ENCODE results near the gene OR10A3. TPM values are rescaled to one million over a fixed set of nuclear protein-coding genes. Genes with fewer than 3 reads are reported as not detected.
"Not testable (repeated sequence)": the region's sequence is repeated elsewhere in the genome, so short reads cannot be mapped to it uniquely, and the experiment has no call there.

Gene OR10A3, protein sequence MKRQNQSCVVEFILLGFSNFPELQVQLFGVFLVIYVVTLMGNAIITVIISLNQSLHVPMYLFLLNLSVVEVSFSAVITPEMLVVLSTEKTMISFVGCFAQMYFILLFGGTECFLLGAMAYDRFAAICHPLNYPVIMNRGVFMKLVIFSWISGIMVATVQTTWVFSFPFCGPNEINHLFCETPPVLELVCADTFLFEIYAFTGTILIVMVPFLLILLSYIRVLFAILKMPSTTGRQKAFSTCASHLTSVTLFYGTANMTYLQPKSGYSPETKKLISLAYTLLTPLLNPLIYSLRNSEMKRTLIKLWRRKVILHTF
- total RNA-seq: not detected
- long read RNA-seq: 0 reads

DNA sequence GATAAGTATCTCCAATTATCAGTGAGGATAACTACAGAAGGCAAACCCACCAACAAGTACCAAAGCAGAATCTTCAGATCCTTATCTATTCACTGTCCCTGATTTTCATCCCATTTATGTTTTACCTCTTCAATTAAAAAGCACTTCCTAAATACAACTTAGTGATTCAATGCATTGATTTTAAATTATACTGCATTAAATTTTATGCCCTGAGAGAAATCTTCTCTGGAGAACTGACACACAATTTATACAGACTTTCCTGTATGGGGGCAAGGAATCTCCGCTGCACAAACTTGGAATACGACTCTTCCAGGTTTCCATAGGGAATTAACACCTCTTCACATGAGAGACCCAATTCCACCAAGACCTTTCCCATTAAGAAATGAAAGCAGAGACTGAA lies at the start of gene OR10A3:
Gene OR10A3 (minus strand): TSS at position 101 of the 400 bp plus-strand sequence. CDS start 2,188 bp downstream, outside the sequence.
- no peak for DNase-seq (ENCODE audit: low spot score)
- intact Hi-C loops (cut with DNase I): no loop called here

- intact Hi-C loops (cut with DNase I): loop anchor here (2.0 to 5.0 kb wide), 2 partner anchors 95 to 890 kb away; no protein-coding TSS in a partner anchor
- DNase-seq (ENCODE audit: low spot score): not testable (repeated sequence)
Observed at GRCh38 chr11:7987560-7987883, 46.0 kb upstream of the OR10A3 start.

DNA sequence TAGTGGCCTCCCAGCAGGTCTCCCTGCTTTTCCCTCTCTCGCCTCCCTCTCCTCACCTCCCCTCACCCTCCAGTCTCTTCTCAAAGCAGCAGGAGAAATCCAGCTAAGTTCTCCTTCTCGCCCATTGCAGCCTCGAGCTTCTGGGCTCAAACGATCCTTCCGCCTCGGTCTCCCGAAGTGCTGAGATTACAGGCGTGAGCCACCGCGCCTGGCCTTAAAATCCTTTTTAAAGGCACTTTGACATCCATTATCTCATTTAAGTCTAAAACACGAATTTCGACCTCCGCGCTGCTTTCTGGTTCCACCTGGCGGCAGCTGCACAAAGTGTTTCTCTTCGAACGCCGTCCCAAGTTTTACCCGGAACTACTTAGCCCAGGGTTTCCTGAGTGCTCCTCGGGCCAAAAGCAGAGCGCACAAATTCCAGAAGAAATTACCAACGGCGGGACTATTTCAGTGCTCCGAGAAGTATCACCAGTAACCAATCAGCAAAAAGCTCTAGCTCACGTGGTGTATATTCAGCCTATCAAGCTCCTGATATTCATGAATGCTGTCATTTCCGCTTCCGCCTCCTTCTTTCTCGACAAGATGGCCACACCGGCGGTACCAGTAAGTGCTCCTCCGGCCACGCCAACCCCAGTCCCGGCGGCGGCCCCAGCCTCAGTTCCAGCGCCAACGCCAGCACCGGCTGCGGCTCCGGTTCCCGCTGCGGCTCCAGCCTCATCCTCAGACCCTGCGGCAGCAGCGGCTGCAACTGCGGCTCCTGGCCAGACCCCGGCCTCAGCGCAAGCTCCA lies 45.5 kb upstream of the OR10A3 start, which contains the start of gene EIF3F:
Gene EIF3F (plus strand): TSS at position 570 of the 792 bp plus-strand sequence. CDS start 16 bp downstream, at position 586.
- DNase-seq (ENCODE audit: low spot score): peak; percentile 92
- intact Hi-C loops (cut with DNase I): loop anchor here (2.0 to 5.0 kb wide), 2 partner anchors 94 to 890 kb away; no protein-coding TSS in a partner anchor

- intact Hi-C loops (cut with DNase I): no loop called here
- no peak for DNase-seq (ENCODE audit: low spot score)
Observed at GRCh38 chr11:7983832-7984590, 42.5 kb upstream of the OR10A3 start.

DNA sequence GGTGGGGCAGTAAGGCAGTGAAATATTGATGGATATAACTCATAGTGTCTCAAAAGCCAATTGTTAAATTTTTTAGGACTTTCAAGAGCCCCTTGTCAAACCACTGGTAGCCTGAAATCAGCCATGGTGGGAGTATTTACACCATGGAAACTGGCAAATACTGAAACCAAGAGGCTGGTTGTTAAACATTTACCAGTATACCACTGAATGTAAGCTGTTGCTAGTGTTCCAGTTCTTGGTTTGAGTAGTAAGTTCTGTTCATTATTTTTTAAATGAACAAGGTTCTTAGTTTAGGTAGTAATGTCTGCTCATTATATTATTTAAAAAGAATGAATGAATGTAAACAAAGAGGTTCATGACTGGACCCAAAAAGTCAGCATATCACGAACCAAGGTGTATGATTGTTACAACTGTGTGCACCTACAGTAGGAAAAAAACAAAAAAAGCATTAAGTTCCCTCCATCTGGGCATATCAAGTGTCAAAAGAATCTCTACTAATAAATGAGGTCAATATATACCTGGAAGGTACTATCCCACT lies 41.1 kb upstream of the OR10A3 start:
- DNase-seq (ENCODE audit: low spot score): no peak
- intact Hi-C loops (cut with DNase I): no loop called here

- intact Hi-C loops (cut with DNase I): no loop called here
- DNase-seq (ENCODE audit: low spot score): no peak
Observed at GRCh38 chr11:7981619-7982157, 40.2 kb upstream of the OR10A3 start.

GRCh38 chr11:7977232-7977917 lies 35.9 kb upstream of the OR10A3 start:
- intact Hi-C loops (cut with DNase I): no loop called here
- no peak for DNase-seq (ENCODE audit: low spot score)

GRCh38 chr11:7974668-7975067 lies 33.2 kb upstream of the OR10A3 start:
- intact Hi-C loops (cut with DNase I): no loop called here
- no peak for DNase-seq (ENCODE audit: low spot score)

DNA sequence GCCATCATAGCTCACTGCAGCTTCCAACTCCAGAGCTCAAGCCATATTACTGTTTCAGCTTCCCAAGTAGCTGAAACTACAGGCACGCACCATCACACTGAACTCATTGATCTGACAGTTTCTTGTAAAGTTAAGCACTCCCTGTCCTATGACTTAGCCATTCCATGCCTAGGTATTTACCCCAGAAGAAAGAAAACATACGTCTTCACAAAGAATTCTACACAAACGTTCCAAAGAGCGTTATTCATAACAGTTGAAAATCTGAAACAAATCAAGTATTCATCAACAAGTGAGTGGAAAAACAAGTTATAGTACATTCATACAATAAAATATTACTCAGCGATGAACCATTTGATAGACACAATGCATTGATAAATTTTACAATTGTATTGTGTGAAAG lies 31.5 kb upstream of the OR10A3 start:
- intact Hi-C loops (cut with DNase I): no loop called here
- no peak for DNase-seq (ENCODE audit: low spot score)

- intact Hi-C loops (cut with DNase I): no loop called here
- DNase-seq (ENCODE audit: low spot score): no peak
Observed at GRCh38 chr11:7971846-7972245, 30.3 kb upstream of the OR10A3 start.

- intact Hi-C loops (cut with DNase I): no loop called here
- no peak for DNase-seq (ENCODE audit: low spot score)
Observed at GRCh38 chr11:7969756-7970646, 28.5 kb upstream of the OR10A3 start.

DNA sequence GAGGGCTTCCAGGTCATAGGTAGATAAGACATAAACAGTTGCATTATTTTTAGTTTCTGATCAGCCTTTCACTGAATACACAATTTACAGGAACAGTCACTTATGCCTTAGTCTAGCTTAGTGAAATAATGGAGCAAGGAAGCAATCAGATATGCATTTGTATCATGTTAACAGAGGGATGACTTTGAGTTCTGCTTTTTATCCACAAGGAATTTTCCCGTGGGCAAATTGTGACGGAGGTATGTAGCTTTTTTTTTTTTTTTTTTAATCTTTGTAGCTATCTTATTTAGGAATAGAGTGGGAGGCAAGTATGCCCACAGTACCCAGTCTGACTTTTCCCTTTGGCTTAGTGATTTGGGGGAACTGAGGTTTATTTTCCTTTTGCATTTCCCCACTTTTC lies 27.2 kb upstream of the OR10A3 start:
- no peak for DNase-seq (ENCODE audit: low spot score)
- intact Hi-C loops (cut with DNase I): no loop called here

DNA sequence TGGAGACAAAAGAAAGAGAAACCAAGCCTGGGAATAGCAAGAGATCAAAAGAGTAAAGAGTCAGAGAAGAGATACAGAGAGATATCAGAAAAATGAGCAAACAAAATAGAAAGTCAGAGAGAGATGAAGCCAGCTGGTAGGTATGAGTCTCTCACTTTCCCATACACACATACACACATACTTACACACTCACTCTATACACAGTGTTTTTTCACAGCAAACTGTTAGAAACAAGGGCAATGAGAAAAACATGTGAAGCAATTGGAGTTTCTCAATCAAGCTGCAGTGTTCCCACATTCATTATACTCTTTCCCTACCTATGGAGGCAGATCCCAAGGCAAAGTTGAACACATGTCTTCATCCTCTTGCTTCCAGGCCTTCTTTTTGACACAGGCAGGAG lies 26.3 kb upstream of the OR10A3 start:
- intact Hi-C loops (cut with DNase I): no loop called here
- no peak for DNase-seq (ENCODE audit: low spot score)

- intact Hi-C loops (cut with DNase I): no loop called here
- DNase-seq (ENCODE audit: low spot score): no peak
Observed at GRCh38 chr11:7967097-7967496, 25.6 kb upstream of the OR10A3 start.

GRCh38 chr11:7965386-7965785 lies 23.9 kb upstream of the OR10A3 start, which contains the start of gene NLRP10:
Gene NLRP10 (minus strand): TSS chr11:7965447. CDS start chr11:7963495, 1,952 bp downstream.
- intact Hi-C loops (cut with DNase I): no loop called here
- DNase-seq (ENCODE audit: low spot score): no peak

- intact Hi-C loops (cut with DNase I): no loop called here
- DNase-seq (ENCODE audit: low spot score): no peak
Observed at GRCh38 chr11:7964873-7965272, 23.4 kb upstream of the OR10A3 start.

DNA sequence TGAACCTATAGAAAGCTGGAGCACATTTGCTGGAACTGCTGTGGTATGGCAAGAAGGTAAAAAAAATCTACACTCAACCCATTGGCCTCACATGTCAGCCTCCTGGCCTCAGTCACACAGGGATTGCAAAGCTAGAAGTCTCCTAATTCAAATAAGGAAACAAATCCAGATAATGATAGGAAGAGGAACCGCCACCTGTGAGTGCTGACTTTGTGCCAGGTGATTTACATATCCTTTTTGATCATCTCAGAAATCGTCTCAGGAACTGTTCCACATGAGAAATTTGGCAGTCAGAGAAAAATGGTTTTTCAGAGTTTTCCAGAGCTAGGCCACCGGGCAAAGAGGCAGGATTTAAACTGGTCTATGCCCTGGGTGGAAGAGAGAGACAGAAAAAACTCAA lies 22.8 kb upstream of the OR10A3 start:
- intact Hi-C loops (cut with DNase I): no loop called here
- DNase-seq (ENCODE audit: low spot score): no peak

DNA sequence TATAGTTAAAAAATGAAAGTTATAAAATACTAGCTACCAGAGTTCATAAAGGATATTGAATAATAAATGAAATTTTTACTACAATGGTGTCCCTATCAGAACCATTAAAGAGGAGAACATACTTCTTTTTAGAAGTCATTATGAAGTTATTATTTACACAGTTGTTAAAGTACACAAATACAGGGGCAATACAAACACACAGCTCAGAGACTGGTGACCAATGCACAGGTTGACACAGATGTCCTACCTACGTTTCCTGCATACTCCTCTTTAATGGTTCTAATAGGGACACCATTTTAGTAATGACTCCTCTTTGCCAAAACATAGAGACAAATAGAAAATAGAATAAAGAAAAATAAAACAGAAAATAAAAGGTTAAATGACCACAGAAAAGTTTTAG lies 13.7 kb upstream of the OR10A3 start:
- no peak for DNase-seq (ENCODE audit: low spot score)
- intact Hi-C loops (cut with DNase I): no loop called here
